Astrocyte of the cerebellum (primary cell): ENCODE results near the gene SYNGAP1.

ENCODE experiments used
- DNase-seq: peaks from one replicate; pipeline ENCODE4 v3.0.0-alpha.2; 2011; ENCODE audit warnings: low read depth
- H3K4me3 ChIP-seq: 2 replicates; pipeline ENCODE4 v1.5.1; 2011; ENCODE audit warnings: mild to moderate bottlenecking, low read depth, low read length, moderate library complexity
- in situ Hi-C: cut with HindIII; loops from 2 replicates; pipeline ENCODE4 v1.10.0; 2017; ENCODE audit warnings: low sequenced_read_pairs
- TF ChIP-seq, protein P1 (sequence below): IDR thresholded peaks from 2 replicates; pipeline ENCODE4 v1.5.1; 2012; ENCODE audit warnings: low read length, low read depth, moderate library complexity, mild to moderate bottlenecking; ENCODE audit errors: missing control alignments

Gene SYNGAP1

DNA sequence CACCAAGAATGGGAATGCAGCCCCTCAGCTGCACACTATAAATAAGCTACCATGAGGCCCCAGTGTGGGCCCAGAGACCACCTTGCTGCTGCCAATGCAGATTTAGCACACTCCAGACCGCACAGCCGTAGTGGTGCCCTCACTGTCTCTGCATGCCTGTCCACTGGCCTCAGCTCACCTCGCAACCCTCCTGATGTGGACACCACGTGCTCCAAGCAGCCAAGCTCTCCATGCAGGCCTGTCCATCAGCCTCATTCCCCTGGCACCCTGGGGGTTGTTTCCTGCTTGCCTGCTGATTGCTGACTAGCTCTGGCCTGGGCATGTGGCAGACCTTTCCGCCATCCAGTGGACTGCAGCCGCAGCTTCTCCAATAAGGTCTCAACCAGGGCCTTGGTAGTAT lies 70.8 kb downstream of the SYNGAP1 start:
- H3K4me3 ChIP-seq = no peak overlapping the region
- in situ Hi-C loops = no loop called here
- TF ChIP-seq, protein P1, sequence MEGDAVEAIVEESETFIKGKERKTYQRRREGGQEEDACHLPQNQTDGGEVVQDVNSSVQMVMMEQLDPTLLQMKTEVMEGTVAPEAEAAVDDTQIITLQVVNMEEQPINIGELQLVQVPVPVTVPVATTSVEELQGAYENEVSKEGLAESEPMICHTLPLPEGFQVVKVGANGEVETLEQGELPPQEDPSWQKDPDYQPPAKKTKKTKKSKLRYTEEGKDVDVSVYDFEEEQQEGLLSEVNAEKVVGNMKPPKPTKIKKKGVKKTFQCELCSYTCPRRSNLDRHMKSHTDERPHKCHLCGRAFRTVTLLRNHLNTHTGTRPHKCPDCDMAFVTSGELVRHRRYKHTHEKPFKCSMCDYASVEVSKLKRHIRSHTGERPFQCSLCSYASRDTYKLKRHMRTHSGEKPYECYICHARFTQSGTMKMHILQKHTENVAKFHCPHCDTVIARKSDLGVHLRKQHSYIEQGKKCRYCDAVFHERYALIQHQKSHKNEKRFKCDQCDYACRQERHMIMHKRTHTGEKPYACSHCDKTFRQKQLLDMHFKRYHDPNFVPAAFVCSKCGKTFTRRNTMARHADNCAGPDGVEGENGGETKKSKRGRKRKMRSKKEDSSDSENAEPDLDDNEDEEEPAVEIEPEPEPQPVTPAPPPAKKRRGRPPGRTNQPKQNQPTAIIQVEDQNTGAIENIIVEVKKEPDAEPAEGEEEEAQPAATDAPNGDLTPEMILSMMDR = no peak
- no peak for DNase-seq

DNA sequence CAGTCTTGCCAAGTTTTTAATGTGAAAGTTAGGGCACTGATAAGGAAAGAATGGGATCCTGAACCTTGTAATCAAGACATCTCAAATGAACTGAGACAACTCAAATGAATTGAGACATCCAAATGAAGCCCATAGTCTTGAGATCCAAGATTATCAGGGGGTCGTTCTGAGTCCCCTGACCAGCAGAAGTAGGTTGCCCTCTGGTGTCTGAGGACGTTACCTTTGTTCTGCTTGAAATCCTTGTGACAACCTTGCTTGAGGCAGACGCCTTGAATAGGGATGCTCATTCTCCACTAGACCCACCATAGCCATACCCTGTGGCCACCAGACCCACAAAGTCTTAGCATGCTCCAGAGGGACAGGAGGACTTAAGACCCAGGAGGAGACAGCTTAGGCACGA lies 72.2 kb downstream of the SYNGAP1 start:
- H3K4me3 ChIP-seq = no peak overlapping the region
- DNase-seq = no peak
- in situ Hi-C loops = no loop called here
- TF ChIP-seq, protein P1 = no peak

DNA sequence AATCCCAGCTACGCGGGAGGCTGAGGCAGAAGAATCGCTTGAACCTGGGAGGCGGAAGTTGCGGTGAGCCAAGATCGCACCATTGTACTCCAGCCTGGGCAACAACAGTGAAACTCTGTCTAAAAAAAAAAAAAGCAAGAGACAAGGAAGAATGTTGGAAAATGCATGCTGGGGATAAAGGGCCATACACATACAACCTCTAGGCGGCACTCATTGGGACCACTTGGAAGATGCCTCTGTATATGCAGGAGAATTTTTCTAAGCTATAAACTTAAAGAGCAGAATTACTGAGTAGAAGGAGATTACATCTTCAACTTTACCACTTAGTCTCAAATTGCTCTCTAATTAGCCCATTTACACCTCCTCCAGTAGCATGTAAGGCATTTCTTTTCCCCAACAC lies 77.3 kb downstream of the SYNGAP1 start:
- TF ChIP-seq, protein P1 = no peak
- H3K4me3 ChIP-seq = no peak overlapping the region
- DNase-seq = no peak
- in situ Hi-C loops = no loop called here

DNA sequence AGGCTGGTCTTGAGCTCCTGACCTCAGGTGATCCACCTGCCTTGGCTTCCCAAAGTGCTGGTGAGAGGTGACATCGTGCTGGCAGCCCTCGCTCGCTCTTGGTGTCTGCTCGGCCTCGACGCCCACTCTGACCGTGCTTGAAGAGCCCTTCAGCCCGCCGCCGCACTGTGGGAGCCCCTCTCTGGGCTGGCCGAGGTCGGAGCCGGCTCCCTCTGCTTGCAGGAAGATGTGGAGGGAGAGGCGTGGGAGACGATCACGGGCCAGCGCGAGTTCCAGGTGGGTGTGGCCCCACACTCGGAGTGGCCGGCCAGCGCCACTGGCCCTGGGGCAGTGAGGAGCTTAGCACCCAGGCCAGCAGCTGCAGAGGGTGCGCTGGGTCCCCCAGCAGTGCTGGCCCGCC lies 82.6 kb downstream of the SYNGAP1 start:
- in situ Hi-C loops = no loop called here
- DNase-seq = no peak
- no peak overlapping the region for H3K4me3 ChIP-seq
- TF ChIP-seq, protein P1 = no peak

DNA sequence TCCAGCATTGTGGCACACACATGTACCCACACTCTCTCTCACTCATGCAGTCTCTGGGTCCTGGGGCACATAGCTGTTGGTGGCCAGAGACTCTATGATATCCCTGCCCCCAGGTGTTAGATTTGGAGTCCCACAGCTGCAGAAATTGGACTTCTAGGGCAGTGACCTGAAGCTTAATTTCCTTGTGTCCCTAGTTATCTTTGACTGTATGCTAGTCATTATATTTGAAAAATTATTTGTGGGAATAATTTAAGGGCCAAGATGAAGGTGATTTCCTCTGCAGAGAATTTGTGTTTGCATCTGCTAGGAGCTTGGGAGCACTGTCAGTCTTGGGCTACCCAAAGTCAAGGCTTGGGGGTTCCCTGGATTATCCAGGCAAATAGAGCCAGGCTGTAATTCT lies 84.6 kb downstream of the SYNGAP1 start:
- TF ChIP-seq, protein P1 = no peak
- H3K4me3 ChIP-seq = no peak overlapping the region
- in situ Hi-C loops = no loop called here
- DNase-seq = no peak
